ENCODE measurements around the gene AAMP.

The AAMP gene

DNA sequence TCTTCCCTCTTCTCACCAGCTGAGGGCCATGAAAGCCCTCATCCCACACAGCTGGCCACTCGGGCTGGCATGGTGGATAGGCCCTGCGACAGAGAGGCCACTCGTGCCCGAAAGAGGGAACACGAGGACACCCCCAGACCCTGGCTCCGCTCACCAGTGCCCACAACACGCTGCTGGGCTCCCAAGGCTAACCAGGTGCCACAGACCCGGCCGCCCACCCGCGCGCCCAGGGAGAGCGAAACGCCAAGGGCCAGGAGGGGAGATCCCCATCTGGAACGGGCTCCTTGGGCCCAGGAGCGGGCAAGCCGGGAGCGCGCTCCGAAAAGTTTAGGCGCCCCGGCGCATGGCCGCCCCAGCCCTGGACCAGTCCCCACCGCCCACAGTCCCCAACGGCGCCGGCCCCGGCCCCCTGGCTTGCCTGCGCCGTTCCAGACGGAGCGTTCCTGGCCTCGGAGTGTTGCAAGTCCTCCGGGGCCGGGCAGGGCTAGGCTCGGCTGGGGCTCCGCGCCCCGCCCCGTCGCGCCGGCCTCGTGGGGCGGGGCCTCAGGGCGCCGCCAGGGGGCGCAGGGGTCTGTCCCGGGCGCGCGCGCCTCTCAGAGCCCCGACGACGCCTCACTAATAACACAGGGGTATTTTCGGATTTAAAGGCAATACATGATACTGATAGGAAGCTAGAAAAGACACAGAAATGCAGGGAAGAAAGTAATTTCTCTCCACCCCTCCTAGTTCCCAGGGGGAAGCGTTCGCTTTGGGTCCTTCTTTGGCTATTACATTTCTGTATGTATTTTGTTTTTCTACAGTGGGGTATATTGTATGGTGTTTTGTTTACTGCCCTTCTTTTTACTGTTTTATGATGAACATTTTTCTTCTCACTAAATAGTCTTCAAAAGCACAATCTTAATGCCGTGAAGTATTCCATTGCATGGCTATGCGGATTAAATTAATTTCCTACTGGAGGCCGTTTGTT, 22.4 kb upstream of the AAMP start, which contains the start of gene TMBIM1:
Gene TMBIM1, minus strand, starts transcription at position 456 of the 967 bp plus-strand sequence. CDS start 10,362 bp downstream, outside the sequence.
- no peak for TF ChIP-seq ZFX (IDR thresholded peaks at IDR 0.05; ENCODE audit: borderline replicate concordance)
- TF ChIP-seq, protein P1, sequence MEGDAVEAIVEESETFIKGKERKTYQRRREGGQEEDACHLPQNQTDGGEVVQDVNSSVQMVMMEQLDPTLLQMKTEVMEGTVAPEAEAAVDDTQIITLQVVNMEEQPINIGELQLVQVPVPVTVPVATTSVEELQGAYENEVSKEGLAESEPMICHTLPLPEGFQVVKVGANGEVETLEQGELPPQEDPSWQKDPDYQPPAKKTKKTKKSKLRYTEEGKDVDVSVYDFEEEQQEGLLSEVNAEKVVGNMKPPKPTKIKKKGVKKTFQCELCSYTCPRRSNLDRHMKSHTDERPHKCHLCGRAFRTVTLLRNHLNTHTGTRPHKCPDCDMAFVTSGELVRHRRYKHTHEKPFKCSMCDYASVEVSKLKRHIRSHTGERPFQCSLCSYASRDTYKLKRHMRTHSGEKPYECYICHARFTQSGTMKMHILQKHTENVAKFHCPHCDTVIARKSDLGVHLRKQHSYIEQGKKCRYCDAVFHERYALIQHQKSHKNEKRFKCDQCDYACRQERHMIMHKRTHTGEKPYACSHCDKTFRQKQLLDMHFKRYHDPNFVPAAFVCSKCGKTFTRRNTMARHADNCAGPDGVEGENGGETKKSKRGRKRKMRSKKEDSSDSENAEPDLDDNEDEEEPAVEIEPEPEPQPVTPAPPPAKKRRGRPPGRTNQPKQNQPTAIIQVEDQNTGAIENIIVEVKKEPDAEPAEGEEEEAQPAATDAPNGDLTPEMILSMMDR (IDR thresholded peaks at IDR 0.05): peak; percentile 98
- peak within 1 kb of the TSS; percentile 94 for H3K27ac ChIP-seq

DNA sequence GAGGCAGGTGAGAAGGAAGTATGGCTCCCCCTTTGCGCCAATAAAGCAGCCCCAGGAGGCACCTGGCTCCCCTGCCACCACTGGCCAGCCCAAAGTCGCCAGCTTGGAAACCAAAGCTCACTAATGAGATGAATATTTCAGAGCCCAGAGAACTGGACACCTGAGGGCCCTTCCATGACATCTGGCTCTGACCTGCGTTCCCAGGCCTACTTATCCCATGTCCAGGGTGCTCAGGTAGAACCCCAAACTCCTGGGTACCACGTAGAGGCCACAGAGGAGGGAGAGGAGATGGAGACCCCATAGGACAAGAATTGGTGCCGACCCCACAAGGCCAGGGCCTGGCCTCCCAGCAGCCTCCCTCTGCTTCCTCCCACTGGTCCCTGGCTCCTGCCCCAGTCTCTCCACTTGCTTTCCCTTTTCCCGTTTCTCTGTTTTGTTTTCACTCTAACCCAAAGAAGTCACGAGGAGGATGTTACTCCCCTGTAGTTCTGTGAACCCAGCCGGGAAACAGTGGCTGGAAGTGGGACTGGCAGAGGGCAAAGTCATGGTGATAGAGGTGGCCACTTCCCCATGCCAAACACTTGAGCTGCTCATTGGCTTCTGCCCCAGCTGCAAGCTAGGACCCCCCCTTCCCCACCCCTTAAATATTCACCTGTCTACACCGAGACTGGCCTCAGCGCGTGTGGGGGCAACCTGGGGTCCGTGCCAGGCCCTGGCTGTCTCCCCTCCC, 21.5 kb upstream of the AAMP start:
- H3K27ac ChIP-seq: peak overlapping the region; percentile 94
- TF ChIP-seq, protein P1 (IDR thresholded peaks at IDR 0.05): no peak
- no peak for TF ChIP-seq ZFX (IDR thresholded peaks at IDR 0.05; ENCODE audit: borderline replicate concordance)

DNA sequence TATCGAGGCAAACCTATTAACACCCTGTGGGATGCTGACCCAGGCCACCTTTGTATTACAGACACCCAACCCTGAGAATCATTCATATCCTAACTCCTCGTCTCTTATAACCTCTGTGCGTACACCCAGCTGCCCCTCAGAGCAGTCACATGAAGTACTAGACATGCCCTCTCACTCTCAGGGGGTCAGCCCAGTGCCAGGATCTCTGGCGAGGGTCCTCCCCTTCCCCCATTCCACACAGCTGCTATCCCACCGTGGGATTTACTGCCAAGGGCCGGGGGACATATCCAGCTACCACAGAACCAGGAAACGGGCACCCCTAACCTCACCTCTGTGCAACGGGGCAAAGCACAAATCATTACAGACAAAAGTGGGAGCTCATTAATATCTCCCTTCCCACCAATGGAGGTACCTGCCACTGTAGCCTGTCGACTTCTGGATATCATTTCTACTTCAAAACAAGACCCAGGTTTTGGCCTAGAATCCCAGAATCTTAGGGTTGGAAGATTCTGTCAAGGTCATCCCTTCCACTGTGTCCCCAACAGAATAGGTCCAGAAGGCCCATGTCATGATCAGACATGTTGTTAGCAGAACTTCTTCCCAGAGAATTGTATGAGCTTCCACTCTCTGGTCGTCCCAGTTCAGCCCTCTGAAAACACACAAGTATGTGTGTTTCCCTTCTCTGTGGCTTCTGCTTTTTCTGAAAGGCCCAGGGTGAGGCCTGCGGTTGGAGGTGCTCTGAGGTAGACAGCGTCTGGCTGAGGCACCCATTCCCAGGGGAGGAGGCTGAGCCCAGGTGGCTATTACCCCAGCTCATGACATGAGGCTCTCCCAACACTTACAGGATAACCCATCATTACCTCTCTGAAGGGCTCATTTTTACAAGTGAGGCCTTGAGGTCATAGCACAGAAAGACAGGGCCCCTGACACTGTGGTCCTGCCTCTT, 20.7 kb upstream of the AAMP start:
- TF ChIP-seq ZFX (IDR thresholded peaks at IDR 0.05; ENCODE audit: borderline replicate concordance): no peak
- TF ChIP-seq, protein P1 (IDR thresholded peaks at IDR 0.05): no peak

DNA sequence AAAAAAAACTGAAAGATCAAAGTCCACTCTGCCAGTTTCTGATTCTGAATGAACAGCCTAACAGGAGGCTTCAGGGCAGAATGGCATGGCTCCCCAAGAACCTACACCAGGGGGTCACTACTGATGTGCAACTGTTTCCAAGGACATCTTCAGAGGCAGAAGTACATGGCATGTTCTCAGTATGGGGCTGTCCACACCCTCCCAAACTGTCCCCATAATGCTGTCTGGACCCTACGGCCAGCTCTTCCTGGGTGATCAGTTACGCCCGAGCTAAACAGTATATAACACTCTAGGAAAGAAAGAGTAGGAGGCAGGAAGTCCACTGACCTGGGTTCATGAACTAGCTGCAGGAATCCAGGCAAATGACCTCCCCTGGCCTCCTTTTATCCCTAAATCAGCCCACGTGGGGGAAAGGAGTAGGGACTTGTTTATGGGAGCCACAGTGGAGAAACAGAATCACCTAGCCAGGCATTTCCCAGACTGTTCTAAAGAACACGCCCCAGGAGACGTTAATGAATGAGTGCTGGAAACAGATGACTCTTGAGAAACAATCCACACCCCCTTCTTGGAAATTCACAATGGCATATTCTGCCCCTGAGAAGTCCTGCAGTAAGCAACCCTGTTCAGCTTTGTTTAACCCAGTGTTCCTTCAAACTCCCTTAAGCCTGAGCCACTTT, 19.8 kb upstream of the AAMP start:
- TF ChIP-seq, protein P1 (IDR thresholded peaks at IDR 0.05): no peak
- no peak for TF ChIP-seq ZFX (IDR thresholded peaks at IDR 0.05; ENCODE audit: borderline replicate concordance)
- H3K27ac ChIP-seq: peak overlapping the region; percentile 94

More for the DNA sequence above, 20.7 kb upstream of the AAMP start:
- peak overlapping the region; percentile 94 for H3K27ac ChIP-seq

DNA sequence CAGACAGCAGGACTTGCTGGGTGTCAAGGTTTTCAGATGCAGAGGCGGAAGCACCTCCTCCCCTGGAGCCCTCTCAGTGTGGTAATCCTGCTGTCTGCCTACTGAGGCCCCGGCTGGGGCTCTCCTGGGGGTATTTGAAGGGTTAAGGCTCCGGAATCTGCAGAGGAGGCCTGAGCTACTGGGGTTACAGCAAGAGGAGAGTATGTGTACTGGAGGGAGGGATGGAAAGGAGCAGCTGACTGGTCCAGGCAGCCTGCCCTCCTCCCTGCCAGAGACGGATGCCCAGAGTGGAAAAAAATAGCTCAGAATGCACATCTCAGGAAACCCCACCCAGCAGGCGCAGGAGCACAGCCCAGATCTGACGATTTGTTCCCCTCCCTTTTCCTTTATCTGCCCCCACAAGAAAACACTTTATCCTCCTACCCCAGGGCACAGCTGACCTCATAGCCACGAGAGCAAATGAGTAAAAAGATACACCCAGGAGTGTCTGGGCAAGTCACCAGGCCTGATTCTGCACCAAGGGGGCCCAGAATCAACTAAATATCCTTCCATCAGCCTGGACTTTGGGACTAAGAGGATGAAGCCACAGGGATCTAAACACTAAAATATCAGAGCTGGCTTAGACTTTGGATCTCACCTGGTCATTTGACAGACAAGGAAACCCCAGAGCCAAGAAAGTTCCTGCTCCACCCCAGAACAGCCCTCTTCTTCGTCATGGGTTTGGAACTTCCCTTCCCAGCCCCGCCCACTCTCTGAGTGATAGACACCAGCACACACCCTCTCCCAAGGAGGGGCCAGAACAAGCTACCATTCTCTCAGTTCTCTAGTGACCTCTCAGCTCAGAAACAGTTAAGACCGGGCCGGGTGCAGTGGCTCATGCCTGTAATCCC, 16.9 kb upstream of the AAMP start:
- H3K27ac ChIP-seq: peak overlapping the region; percentile 94
- TF ChIP-seq ZFX (IDR thresholded peaks at IDR 0.05; ENCODE audit: borderline replicate concordance): no peak
- TF ChIP-seq, protein P1 (IDR thresholded peaks at IDR 0.05): no peak

All from 22Rv1 (cell line).